ENCODE measurements around the gene RABGEF1.
"Not testable (repeated sequence)": the region's sequence is repeated elsewhere in the genome, so short reads cannot be mapped to it uniquely, and the experiment has no call there.

Gene RABGEF1

DNA sequence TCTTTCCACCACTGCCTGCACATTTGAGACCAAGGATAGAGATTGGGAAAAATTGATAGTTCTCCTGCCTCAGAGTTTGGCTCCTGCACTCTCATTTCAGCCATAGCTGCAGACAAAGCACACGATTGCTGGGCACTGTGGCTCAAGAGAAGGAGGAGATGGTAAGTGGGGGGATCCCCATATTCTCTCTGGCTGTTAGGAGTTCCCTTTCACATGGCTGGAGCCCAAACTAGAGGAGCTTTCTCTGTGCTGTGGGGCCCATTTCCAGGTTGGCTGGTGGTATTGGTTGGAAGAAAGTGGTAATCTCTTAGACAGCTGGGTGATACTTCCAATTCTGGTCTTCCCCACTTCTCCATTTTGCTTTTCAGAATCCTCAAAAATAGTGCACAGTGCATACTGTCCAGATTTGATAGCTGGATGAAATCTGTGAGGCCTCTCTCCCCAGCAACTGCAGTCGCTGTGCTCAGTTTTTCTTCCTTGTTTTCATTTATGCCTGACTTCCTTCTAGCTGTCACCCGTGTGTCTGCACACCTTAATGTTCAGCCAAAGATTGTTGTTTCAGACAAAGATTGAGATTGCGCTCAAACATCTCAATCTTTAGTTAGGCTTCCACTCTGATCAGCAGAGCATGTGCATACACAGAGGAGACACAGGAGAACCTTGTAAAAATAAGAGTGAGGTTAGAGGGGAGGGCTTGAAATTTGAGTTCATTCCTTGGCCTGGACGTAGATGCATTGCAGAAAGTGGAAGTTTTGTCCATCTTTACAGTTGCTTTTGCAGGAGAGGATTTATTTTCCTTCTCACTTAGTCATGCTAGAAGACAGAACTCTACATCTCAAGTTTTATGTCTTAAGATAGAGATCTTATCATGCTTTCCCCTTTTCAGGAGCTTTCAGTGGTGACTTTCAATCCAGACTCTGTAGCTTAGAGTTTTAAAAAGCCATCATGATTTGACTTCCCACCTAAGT, 28.6 kb downstream of the RABGEF1 start:
- TF ChIP-seq, protein P1, sequence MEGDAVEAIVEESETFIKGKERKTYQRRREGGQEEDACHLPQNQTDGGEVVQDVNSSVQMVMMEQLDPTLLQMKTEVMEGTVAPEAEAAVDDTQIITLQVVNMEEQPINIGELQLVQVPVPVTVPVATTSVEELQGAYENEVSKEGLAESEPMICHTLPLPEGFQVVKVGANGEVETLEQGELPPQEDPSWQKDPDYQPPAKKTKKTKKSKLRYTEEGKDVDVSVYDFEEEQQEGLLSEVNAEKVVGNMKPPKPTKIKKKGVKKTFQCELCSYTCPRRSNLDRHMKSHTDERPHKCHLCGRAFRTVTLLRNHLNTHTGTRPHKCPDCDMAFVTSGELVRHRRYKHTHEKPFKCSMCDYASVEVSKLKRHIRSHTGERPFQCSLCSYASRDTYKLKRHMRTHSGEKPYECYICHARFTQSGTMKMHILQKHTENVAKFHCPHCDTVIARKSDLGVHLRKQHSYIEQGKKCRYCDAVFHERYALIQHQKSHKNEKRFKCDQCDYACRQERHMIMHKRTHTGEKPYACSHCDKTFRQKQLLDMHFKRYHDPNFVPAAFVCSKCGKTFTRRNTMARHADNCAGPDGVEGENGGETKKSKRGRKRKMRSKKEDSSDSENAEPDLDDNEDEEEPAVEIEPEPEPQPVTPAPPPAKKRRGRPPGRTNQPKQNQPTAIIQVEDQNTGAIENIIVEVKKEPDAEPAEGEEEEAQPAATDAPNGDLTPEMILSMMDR (IDR thresholded peaks at IDR 0.05; ENCODE audit: insufficient read depth, missing control alignments): no peak
- no peak for FAIRE-seq
- DNase-seq (ENCODE audit: insufficient read length, low spot score): no peak

DNA sequence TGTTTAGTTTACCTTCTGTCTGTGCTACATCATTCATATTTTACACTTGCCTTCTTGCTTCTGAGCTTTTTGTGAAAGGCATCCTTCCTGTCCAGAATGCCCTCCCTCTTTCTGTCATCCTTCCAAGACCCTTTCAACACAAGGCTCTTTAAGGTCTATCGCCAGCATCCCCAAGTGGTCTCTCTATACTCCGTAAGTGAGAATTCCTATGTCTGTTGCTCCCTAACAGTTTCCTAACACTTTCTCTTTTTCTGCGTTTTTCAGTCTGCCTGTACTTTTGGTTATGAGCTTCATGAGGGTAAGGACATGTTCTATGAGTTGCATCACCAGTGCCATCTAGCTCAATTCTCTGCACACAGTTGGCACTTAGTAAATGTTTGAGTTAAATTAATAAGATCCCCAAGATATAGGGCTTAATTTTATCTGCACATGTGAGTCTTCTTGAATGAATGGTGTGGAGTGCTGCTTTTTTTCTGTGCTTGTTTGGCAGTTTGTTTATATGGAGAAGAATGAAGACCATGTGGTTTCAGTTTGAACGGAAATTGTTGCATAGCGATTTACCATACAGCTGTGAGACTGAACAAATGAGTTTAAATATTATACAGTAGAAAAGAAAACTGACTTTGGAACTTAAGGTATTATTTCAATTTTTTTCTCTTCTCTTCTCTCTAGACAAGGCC, 29.4 kb downstream of the RABGEF1 start:
- DNase-seq (ENCODE audit: insufficient read length, low spot score) (no peak), FAIRE-seq (no peak)
- TF ChIP-seq, protein P1 (IDR thresholded peaks at IDR 0.05; ENCODE audit: insufficient read depth, missing control alignments): no peak

GRCh38 chr7:66771795-66772194, 31.3 kb downstream of the RABGEF1 start:
- no peak for FAIRE-seq
- DNase-seq (ENCODE audit: insufficient read length, low spot score): no peak
- TF ChIP-seq, protein P1 (IDR thresholded peaks at IDR 0.05; ENCODE audit: insufficient read depth, missing control alignments): no peak

DNA sequence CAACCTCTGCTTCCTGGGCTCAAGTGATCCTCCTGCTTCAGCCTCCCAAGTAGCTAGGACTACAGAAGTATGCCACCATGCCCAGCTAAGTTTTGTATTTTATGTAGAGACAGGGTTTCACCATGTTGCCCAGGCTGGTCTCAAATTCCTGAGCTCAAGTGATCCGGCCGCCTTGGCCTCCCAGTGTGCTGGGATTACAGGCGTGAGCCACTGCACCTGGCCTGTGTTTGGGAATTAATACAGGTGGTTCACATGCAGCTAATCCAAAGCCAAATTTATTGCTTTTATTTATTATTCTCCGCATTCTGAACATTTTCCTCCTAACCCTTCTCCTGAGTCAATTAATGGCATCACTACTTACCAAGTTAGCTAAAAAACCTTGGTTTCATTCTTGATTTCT, 33.2 kb downstream of the RABGEF1 start:
- not testable (repeated sequence) for FAIRE-seq; DNase-seq (ENCODE audit: insufficient read length, low spot score)

GRCh38 chr7:66776383-66776782, 35.9 kb downstream of the RABGEF1 start:
- not testable (repeated sequence) for DNase-seq (ENCODE audit: insufficient read length, low spot score); FAIRE-seq

GRCh38 chr7:66776800-66777442, 36.4 kb downstream of the RABGEF1 start:
- FAIRE-seq (no peak), DNase-seq (ENCODE audit: insufficient read length, low spot score) (no peak)
- TF ChIP-seq, protein P1 (IDR thresholded peaks at IDR 0.05; ENCODE audit: insufficient read depth, missing control alignments): no peak

DNA sequence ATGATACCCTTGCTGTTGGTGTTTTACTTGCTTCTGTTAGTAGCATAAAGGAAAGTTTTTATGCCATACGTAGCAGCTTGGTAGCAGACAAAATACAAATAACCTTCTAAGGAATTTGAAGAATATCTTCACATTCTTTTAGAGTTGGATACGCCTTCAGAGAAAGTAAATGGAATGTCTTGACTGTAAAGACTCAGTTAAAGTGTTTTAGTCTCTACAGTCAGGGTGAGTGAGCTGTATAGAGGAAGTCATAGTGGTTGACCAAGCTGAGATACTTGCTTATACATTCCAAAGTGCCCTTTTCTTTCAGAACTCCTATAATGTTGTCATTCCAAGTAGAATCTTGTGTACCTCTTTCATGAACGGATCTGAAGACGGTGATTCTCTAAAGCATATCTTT, 37.7 kb downstream of the RABGEF1 start:
- no peak for DNase-seq (ENCODE audit: insufficient read length, low spot score)
- no peak for FAIRE-seq
- TF ChIP-seq, protein P1 (IDR thresholded peaks at IDR 0.05; ENCODE audit: insufficient read depth, missing control alignments): no peak
